K562 (cell line): ENCODE measurements around the gene VILL. TPM values are rescaled to one million over a fixed set of nuclear protein-coding genes. Genes with fewer than 3 reads are reported as not detected.

Experiments used
- ERF ChIP-seq: fragments of 450-650 bp; formaldehyde crosslinking; IDR thresholded peaks from 2 replicates; pipeline ENCODE4 v1.4.0; 2020; ENCODE audit warnings: mild to moderate bottlenecking, mixed read lengths
- KLF13 ChIP-seq: fragments of 450-650 bp; IDR thresholded peaks from 2 replicates; pipeline ENCODE4 v1.6.1; 2016; ENCODE audit warnings: missing genetic modification characterization, low read depth, mild to moderate bottlenecking, missing compliant biosample characterization, moderate library complexity, borderline replicate concordance
- MTA2 ChIP-seq: fragments of 450-650 bp; IDR thresholded peaks from 2 replicates; pipeline ENCODE4 v1.6.1; 2016; ENCODE audit warnings: low read depth
- NCOR1 ChIP-seq: fragments of 450-650 bp; IDR thresholded peaks from 2 replicates; pipeline ENCODE4 v1.6.1; 2016; ENCODE audit warnings: mild to moderate bottlenecking, moderate library complexity
- POLR3A ChIP-seq: IDR thresholded peaks from 2 replicates; pipeline ENCODE4 v1.6.1; 2011; ENCODE audit warnings: borderline replicate concordance, mild to moderate bottlenecking, moderate library complexity; ENCODE audit not compliant: insufficient read length, insufficient read depth; ENCODE audit errors: extremely low read depth
- XRCC4 ChIP-seq: IDR thresholded peaks from one replicate; pipeline ENCODE4 v1.6.1; 2011; ENCODE audit not compliant: insufficient read depth, insufficient read length; ENCODE audit errors: extremely low read depth
- polyA plus RNA-seq, 8 experiments: library from polyadenylated mRNA; depleted of rRNA in 4 of 8; stranded (reverse) in 5 of 8; unstranded in 3 of 8; fragments of >200 nt; fragmentation: Nextera tagmentation in 2 of 8; fragmentation: Illumina TruSeq in 1 of 8; extraction: Ambion mirVana in 2 of 8; extraction: Trizol in 1 of 8; gene quantifications; 2 replicates each; pipeline versions ENCODE4 v1.2.1 to v1.2.3, GENCODE V29; 2011 to 2014; ENCODE audit warnings: inconsistent platforms in 1 of 8, missing spikeins in 1 of 8
- total RNA-seq, 7 experiments: library from RNA; depleted of rRNA in 6 of 7; stranded (reverse); fragments of >200 nt in 6 of 7; fragmentation: Illumina TruSeq in 2 of 7; extraction: Trizol in 2 of 7; gene quantifications; 2 replicates each; pipeline versions ENCODE4 v1.2.1 to v1.2.3, GENCODE V29; 2011 to 2021; ENCODE audit warnings: low replicate concordance in 1 of 7
- TF ChIP-seq, protein P1 (sequence below): fragments of 150-350 bp; conservative IDR thresholded peaks from 2 replicates; pipeline ENCODE4 v1.6.1; 2014; ENCODE audit warnings: low read length
- TF ChIP-seq, protein P2 (sequence below), 2 experiments: fragments of 450-650 bp in 1 of 2; IDR thresholded peaks; 2 replicates each; pipeline ENCODE4 v1.6.1; 2011 to 2017; ENCODE audit warnings: low read depth in 2 of 2, antibody characterized with exemption in 1 of 2, borderline replicate concordance in 1 of 2, low read length in 1 of 2, mild to moderate bottlenecking in 1 of 2, mixed read lengths in 1 of 2; ENCODE audit not compliant: control insufficient read depth in 1 of 2
- TF ChIP-seq, protein P3 (sequence below), 2 experiments: IDR thresholded peaks; 2 replicates each; pipeline ENCODE4 v1.6.1; 2011; ENCODE audit warnings: borderline replicate concordance in 1 of 2, control low read depth in 1 of 2, low read depth in 1 of 2, low read length in 1 of 2, mild to moderate bottlenecking in 1 of 2, mixed read lengths in 1 of 2, moderate library complexity in 1 of 2; ENCODE audit not compliant: insufficient read depth in 1 of 2, insufficient read length in 1 of 2, poor library complexity in 1 of 2, severe bottlenecking in 1 of 2; ENCODE audit errors: extremely low read depth in 1 of 2

VILL gene
- total and polyA plus RNA-seq, 9 of the 15 experiments (the other 6 are each of a cell fraction or from before 2014, with no cell fraction given) = 0.11 to 16.0 (median 8.8) TPM

DNA sequence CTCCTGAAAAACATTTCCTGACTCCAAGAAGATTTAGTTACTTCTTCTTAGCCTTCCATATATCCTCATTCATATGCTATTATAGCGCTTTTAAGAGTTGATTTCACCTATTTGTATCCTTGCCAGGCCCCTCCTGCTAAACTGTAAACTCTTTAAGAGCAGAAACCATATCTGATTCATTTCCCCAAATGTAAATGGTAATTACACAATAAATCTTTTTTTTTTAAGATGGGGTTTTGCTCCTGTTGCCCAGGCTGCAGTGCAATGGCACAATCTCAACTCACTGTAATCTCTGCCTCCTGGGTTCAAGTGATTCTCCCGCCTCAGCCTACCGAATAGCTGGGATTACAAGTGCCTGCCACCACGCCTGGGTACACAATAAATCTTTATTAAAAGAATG is 52.9 kb downstream of the VILL start (continued):
- TF ChIP-seq, protein P1, sequence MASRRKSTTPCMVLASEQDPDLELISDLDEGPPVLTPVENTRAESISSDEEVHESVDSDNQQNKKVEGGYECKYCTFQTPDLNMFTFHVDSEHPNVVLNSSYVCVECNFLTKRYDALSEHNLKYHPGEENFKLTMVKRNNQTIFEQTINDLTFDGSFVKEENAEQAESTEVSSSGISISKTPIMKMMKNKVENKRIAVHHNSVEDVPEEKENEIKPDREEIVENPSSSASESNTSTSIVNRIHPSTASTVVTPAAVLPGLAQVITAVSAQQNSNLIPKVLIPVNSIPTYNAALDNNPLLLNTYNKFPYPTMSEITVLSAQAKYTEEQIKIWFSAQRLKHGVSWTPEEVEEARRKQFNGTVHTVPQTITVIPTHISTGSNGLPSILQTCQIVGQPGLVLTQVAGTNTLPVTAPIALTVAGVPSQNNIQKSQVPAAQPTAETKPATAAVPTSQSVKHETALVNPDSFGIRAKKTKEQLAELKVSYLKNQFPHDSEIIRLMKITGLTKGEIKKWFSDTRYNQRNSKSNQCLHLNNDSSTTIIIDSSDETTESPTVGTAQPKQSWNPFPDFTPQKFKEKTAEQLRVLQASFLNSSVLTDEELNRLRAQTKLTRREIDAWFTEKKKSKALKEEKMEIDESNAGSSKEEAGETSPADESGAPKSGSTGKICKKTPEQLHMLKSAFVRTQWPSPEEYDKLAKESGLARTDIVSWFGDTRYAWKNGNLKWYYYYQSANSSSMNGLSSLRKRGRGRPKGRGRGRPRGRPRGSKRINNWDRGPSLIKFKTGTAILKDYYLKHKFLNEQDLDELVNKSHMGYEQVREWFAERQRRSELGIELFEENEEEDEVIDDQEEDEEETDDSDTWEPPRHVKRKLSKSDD = no peak
- TF ChIP-seq, protein P2, sequence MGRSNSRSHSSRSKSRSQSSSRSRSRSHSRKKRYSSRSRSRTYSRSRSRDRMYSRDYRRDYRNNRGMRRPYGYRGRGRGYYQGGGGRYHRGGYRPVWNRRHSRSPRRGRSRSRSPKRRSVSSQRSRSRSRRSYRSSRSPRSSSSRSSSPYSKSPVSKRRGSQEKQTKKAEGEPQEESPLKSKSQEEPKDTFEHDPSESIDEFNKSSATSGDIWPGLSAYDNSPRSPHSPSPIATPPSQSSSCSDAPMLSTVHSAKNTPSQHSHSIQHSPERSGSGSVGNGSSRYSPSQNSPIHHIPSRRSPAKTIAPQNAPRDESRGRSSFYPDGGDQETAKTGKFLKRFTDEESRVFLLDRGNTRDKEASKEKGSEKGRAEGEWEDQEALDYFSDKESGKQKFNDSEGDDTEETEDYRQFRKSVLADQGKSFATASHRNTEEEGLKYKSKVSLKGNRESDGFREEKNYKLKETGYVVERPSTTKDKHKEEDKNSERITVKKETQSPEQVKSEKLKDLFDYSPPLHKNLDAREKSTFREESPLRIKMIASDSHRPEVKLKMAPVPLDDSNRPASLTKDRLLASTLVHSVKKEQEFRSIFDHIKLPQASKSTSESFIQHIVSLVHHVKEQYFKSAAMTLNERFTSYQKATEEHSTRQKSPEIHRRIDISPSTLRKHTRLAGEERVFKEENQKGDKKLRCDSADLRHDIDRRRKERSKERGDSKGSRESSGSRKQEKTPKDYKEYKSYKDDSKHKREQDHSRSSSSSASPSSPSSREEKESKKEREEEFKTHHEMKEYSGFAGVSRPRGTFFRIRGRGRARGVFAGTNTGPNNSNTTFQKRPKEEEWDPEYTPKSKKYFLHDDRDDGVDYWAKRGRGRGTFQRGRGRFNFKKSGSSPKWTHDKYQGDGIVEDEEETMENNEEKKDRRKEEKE (IDR thresholded peaks at IDR 0.05; ENCODE audit: borderline replicate concordance in 1 of 2, control insufficient read depth in 1 of 2, low read depth in 2 of 2, low read length in 1 of 2) = no peak
- TF ChIP-seq POLR3A = no peak
- TF ChIP-seq MTA2 = no peak
- TF ChIP-seq, protein P3, sequence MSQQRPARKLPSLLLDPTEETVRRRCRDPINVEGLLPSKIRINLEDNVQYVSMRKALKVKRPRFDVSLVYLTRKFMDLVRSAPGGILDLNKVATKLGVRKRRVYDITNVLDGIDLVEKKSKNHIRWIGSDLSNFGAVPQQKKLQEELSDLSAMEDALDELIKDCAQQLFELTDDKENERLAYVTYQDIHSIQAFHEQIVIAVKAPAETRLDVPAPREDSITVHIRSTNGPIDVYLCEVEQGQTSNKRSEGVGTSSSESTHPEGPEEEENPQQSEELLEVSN (IDR thresholded peaks at IDR 0.05; ENCODE audit: borderline replicate concordance in 1 of 2, extremely low read depth in 1 of 2, insufficient read depth in 1 of 2, insufficient read length in 1 of 2, low read depth in 1 of 2, low read length in 1 of 2, poor library complexity in 1 of 2, severe bottlenecking in 1 of 2) = no peak
- TF ChIP-seq XRCC4 = no peak
- TF ChIP-seq KLF13 (tag) = no peak
- no peak for TF ChIP-seq NCOR1
- no peak for TF ChIP-seq ERF (CRISPR knock-in tag)
- TF ChIP-seq, all 486 proteins: peak for 0
